H1 (cell line): ENCODE results near the gene LYRM4. TPM values are rescaled to one million over a fixed set of nuclear protein-coding genes. Genes with fewer than 3 reads are reported as not detected.

Experiments used
- CTCF ChIA-PET: fragments of 300-600 bp; sonication (Branson Sonifier 250); formaldehyde crosslinking; loops from one replicate; lab custom pipeline; 2021; ENCODE audit not compliant: partially characterized antibody; lab: Charles Lee
- POLR2A ChIA-PET: fragments of 300-600 bp; sonication (Branson Sonifier 250); formaldehyde crosslinking; loops from one replicate; lab custom pipeline; 2021; ENCODE audit warnings: inconsistent platforms; ENCODE audit not compliant: partially characterized antibody; lab: Charles Lee
- DNase-seq, 2 experiments: peaks; one replicate each; pipeline versions ENCODE4 v3.0.0 to v3.0.0-alpha.2; 2010 to 2022; ENCODE audit warnings: low spot score in 2 of 2, low read depth in 1 of 2, mixed read lengths in 1 of 2
- FAIRE-seq: peaks from 2 replicates; lab custom pipeline; 2011; peaks lifted over from hg19 to GRCh38; lab: Jason Lieb, UNC
- H2AFZ ChIP-seq: 2 replicates; pipeline ENCODE4 v1.8.1; 2012; ENCODE audit warnings: low read length, inconsistent platforms
- H2AK5ac ChIP-seq: 2 replicates; pipeline ENCODE4 v1.6.1; 2013; ENCODE audit warnings: low read depth, low read length
- H2BK120ac ChIP-seq: replicated peaks from 2 replicates; pipeline ENCODE3; 2013; ENCODE audit warnings: low read depth, low read length, inconsistent platforms
- H2BK12ac ChIP-seq: 2 replicates; pipeline ENCODE4 v1.6.1; 2013; ENCODE audit warnings: low read depth, low read length
- H2BK15ac ChIP-seq: 2 replicates; pipeline ENCODE4 v1.6.1; 2013; ENCODE audit warnings: low read length
- H2BK20ac ChIP-seq: 2 replicates; pipeline ENCODE4 v1.6.1; 2013; ENCODE audit warnings: low read length
- H2BK5ac ChIP-seq: 2 replicates; pipeline ENCODE4 v1.6.1; 2013; ENCODE audit warnings: low read depth, low read length
- H3K14ac ChIP-seq: 2 replicates; pipeline ENCODE4 v1.6.1; 2013; ENCODE audit warnings: inconsistent platforms; ENCODE audit not compliant: insufficient read length
- H3K18ac ChIP-seq: 2 replicates; pipeline ENCODE4 v1.6.1; 2013; ENCODE audit warnings: low read length; ENCODE audit errors: extremely low read depth
- H3K23ac ChIP-seq: 2 replicates; pipeline ENCODE4 v1.6.1; 2013; ENCODE audit warnings: inconsistent platforms; ENCODE audit not compliant: insufficient read length
- H3K23me2 ChIP-seq: 2 replicates; pipeline ENCODE4 v1.6.1; 2013; ENCODE audit warnings: low read depth, low read length
- H3K27ac ChIP-seq: 2 replicates; pipeline ENCODE4 v1.6.1; 2011; ENCODE audit warnings: low read depth, low read length, inconsistent platforms
- H3K27me3 ChIP-seq, 4 experiments: replicated peaks in 1 of 4; 1 replicate in 1 of 4; 2 replicates in 3 of 4; pipeline versions ENCODE4 v1.6.1 to v1.8.1; 2011 to 2013; ENCODE audit warnings: low read length in 3 of 4, mild to moderate bottlenecking in 3 of 4, inconsistent platforms in 2 of 4, mixed read lengths in 2 of 4, moderate library complexity in 1 of 4; ENCODE audit not compliant: control insufficient read depth in 3 of 4, insufficient read depth in 3 of 4; ENCODE audit errors: extremely low read depth in 1 of 4
- H3K36me3 ChIP-seq, 4 experiments: 2 replicates each; pipeline versions ENCODE4 v1.6.1 to v1.8.1; 2011 to 2013; ENCODE audit warnings: mild to moderate bottlenecking in 4 of 4, low read length in 3 of 4, moderate library complexity in 2 of 4, control low read depth in 1 of 4, inconsistent platforms in 1 of 4; ENCODE audit not compliant: insufficient read depth in 4 of 4, control insufficient read depth in 2 of 4
- H3K4ac ChIP-seq: replicated peaks from 2 replicates; pipeline ENCODE3; 2013; ENCODE audit warnings: low read length, low read depth, mixed read lengths, inconsistent platforms; ENCODE audit not compliant: insufficient read length
- H3K4me1 ChIP-seq, 4 experiments: replicated peaks in 1 of 4; 1 replicate in 1 of 4; 2 replicates in 3 of 4; pipeline versions ENCODE4 v1.6.1 to v1.8.1; 2011 to 2013; ENCODE audit warnings: low read length in 3 of 4, inconsistent platforms in 2 of 4, mixed read lengths in 1 of 4; ENCODE audit not compliant: insufficient read depth in 4 of 4, control insufficient read depth in 3 of 4
- H3K4me2 ChIP-seq, 2 experiments: 2 replicates each; pipeline versions ENCODE4 v1.6.1 to v1.8.1; 2011 to 2013; ENCODE audit warnings: low read depth in 2 of 2, low read length in 2 of 2, control low read depth in 1 of 2, inconsistent platforms in 1 of 2, mild to moderate bottlenecking in 1 of 2; ENCODE audit not compliant: insufficient read depth in 1 of 2
- H3K4me3 ChIP-seq, 4 experiments: fragments of 200-600, 300-600 bp in 1 of 4; sonication (generic), shearing (Covaris generic), sonication (Bioruptor Twin) in 1 of 4; 2 replicates each; pipeline versions ENCODE4 v1.5.1 to v1.8.1; 2011 to 2016; ENCODE audit warnings: low read length in 4 of 4, low read depth in 3 of 4, control low read depth in 2 of 4, inconsistent platforms in 2 of 4, mild to moderate bottlenecking in 2 of 4, mixed read lengths in 1 of 4, moderate library complexity in 1 of 4; ENCODE audit not compliant: insufficient read depth in 2 of 4; ENCODE audit errors: extremely low read depth in 1 of 4
- H3K56ac ChIP-seq: replicated peaks from 2 replicates; pipeline ENCODE3; 2013; ENCODE audit warnings: low read depth, mild to moderate bottlenecking, mixed read lengths, low read length, inconsistent platforms; ENCODE audit not compliant: insufficient read length
- H3K79me1 ChIP-seq: 2 replicates; pipeline ENCODE4 v1.6.1; 2013; ENCODE audit warnings: low read depth, low read length, control low read depth
- H3K79me2 ChIP-seq, 2 experiments: 2 replicates each; pipeline versions ENCODE4 v1.6.1 to v1.8.1; 2012 to 2013; ENCODE audit warnings: low read length in 2 of 2, mild to moderate bottlenecking in 2 of 2, inconsistent platforms in 1 of 2; ENCODE audit not compliant: insufficient read depth in 2 of 2, control insufficient read depth in 1 of 2
- H3K9ac ChIP-seq, 4 experiments: replicated peaks in 1 of 4; 1 replicate in 1 of 4; 2 replicates in 3 of 4; pipeline versions ENCODE4 v1.6.1 to v1.8.1; 2011 to 2013; ENCODE audit warnings: low read depth in 3 of 4, low read length in 3 of 4, control low read depth in 2 of 4, mild to moderate bottlenecking in 2 of 4, moderate library complexity in 2 of 4, inconsistent platforms in 1 of 4; ENCODE audit errors: extremely low read depth in 1 of 4
- H3K9me3 ChIP-seq, 2 experiments: 2 replicates each; pipeline versions ENCODE4 v1.6.1 to v1.8.1; 2012 to 2013; ENCODE audit warnings: mild to moderate bottlenecking in 2 of 2, moderate library complexity in 2 of 2, control low read depth in 1 of 2, inconsistent platforms in 1 of 2, low read depth in 1 of 2, low read length in 1 of 2, mixed read lengths in 1 of 2; ENCODE audit not compliant: insufficient read depth in 2 of 2
- H4K20me1 ChIP-seq, 2 experiments: replicated peaks in 1 of 2; 2 replicates each; pipeline versions ENCODE3 to v1.8.1; 2011 to 2013; ENCODE audit warnings: inconsistent platforms in 2 of 2, low read length in 2 of 2, mild to moderate bottlenecking in 1 of 2; ENCODE audit not compliant: insufficient read depth in 2 of 2, control insufficient read depth in 1 of 2
- H4K5ac ChIP-seq: 2 replicates; pipeline ENCODE4 v1.6.1; 2013; ENCODE audit warnings: low read length, low read depth, mixed read lengths, inconsistent platforms; ENCODE audit not compliant: insufficient read length
- H4K8ac ChIP-seq: 2 replicates; pipeline ENCODE4 v1.8.0; 2013; ENCODE audit warnings: mild to moderate bottlenecking, moderate library complexity, low read length, inconsistent platforms; ENCODE audit not compliant: insufficient read depth; ENCODE audit errors: extremely low read depth
- H4K91ac ChIP-seq: replicated peaks from 2 replicates; pipeline ENCODE3; 2013; ENCODE audit warnings: low read length, mixed read lengths, inconsistent platforms; ENCODE audit not compliant: insufficient read length
- BRCA1 ChIP-seq: IDR thresholded peaks from 2 replicates; pipeline ENCODE4 v1.6.1; 2012; ENCODE audit warnings: low read depth, low read length, improper control_type of control experiment
- EZH2 ChIP-seq: fragments of 200-600 bp; sonication (generic); IDR thresholded peaks from 2 replicates; pipeline ENCODE4 v1.7.1; 2012; ENCODE audit warnings: low read depth, mild to moderate bottlenecking, moderate library complexity, low read length, inconsistent platforms; ENCODE audit not compliant: severe bottlenecking
- HDAC2 ChIP-seq, 2 experiments: fragments of 300-600 bp in 1 of 2; sonication (generic) in 1 of 2; IDR thresholded peaks; 2 replicates each; pipeline ENCODE4 v1.6.1; 2011 to 2012; ENCODE audit warnings: low read depth in 2 of 2, low read length in 2 of 2, mild to moderate bottlenecking in 2 of 2, moderate library complexity in 2 of 2, borderline replicate concordance in 1 of 2, inconsistent platforms in 1 of 2
- JUN ChIP-seq: IDR thresholded peaks from 2 replicates; pipeline ENCODE4 v1.6.1; 2011; ENCODE audit warnings: low read depth, mild to moderate bottlenecking, improper control_type of control experiment, low read length
- JUND ChIP-seq: IDR thresholded peaks from 2 replicates; pipeline ENCODE4 v1.6.1; 2011; ENCODE audit warnings: mild to moderate bottlenecking, improper control_type of control experiment, low read length
- MAX ChIP-seq: IDR thresholded peaks from 2 replicates; pipeline ENCODE4 v1.6.1; 2012; ENCODE audit warnings: inconsistent platforms
- NANOG ChIP-seq: IDR thresholded peaks from 2 replicates; pipeline ENCODE4 v1.6.1; 2011; ENCODE audit warnings: low read length, low read depth, mild to moderate bottlenecking, inconsistent platforms; ENCODE audit not compliant: insufficient read depth, poor library complexity, severe bottlenecking
- SAP30 ChIP-seq: fragments of 300-600 bp; sonication (generic); IDR thresholded peaks from 2 replicates; pipeline ENCODE4 v1.7.1; 2012; ENCODE audit warnings: low read length, moderate library complexity, mild to moderate bottlenecking, inconsistent platforms; ENCODE audit not compliant: insufficient read depth, insufficient replicate concordance
- SIRT6 ChIP-seq: IDR thresholded peaks from one replicate; pipeline ENCODE4 v1.7.1; 2012; ENCODE audit warnings: low read length, inconsistent platforms
- TEAD4 ChIP-seq: IDR thresholded peaks from 2 replicates; pipeline ENCODE4 v1.6.1; 2012; ENCODE audit warnings: low read depth, low read length, inconsistent platforms, mixed read lengths
- WGBS, 2 experiments: shearing (Covaris generic) in 1 of 2; methylation state at CpG; one replicate each; pipeline versions ENCODE4 v1.1.6 to v1.1.7; 2013 to 2015; ENCODE audit warnings: low lambda C conversion rate in 2 of 2, mixed read lengths in 2 of 2, inconsistent platforms in 1 of 2, low coverage in 1 of 2, missing lambda C conversion rate in 1 of 2; ENCODE audit not compliant: insufficient replicate concordance in 2 of 2, insufficient coverage in 1 of 2, insufficient read length in 1 of 2; ENCODE audit errors: extremely low coverage in 1 of 2, missing lambda C conversion rate in 1 of 2; 5-methylcytosine and 5-hydroxymethylcytosine counted together
- polyA plus RNA-seq, 7 experiments: library from polyadenylated mRNA; depleted of rRNA in 3 of 7; stranded (reverse) in 5 of 7; unstranded in 2 of 7; fragments of >200 nt in 5 of 7; fragments of 200-250 nt in 2 of 7; gene quantifications; 1 replicate in 5 of 7; 2 replicates in 1 of 7; 4 replicates in 1 of 7; pipeline versions ENCODE4 v1.2.1 to v1.2.3, GENCODE V29; 2011 to 2013; ENCODE audit warnings: missing spikeins in 2 of 7, mixed read lengths in 2 of 7
- total RNA-seq: library from RNA; stranded (reverse); fragmentation: NEBNext Ultra II Directional; extraction: Animal tissue kit (Norgen Biotek cat#: 25700); gene quantifications from 2 replicates; pipeline ENCODE4 v1.2.1, GENCODE V29; 2021

LYRM4 gene
- total and polyA plus RNA-seq, 2 of the 8 experiments (the other 6 are each of a cell fraction or from before 2014, with no cell fraction given), result 56.6 to 62.8 TPM

GRCh38 chr6:5151360-5151954 is 109.3 kb downstream of the LYRM4 start:
- peaks cover 0 to 12% of the 10 kb centered on the region in 2 experiments for H4K20me1 ChIP-seq
- DNase-seq (no peak), FAIRE-seq (no peak)
- TF ChIP-seq NANOG, result no peak
- TF ChIP-seq EZH2, result no peak
- no peak for TF ChIP-seq TEAD4
- no peak for TF ChIP-seq JUN
- no peak for TF ChIP-seq BRCA1
- TF ChIP-seq SIRT6, result no peak
- no peak for TF ChIP-seq HDAC2 (IDR thresholded peaks at IDR 0.05; ENCODE audit: borderline replicate concordance in 1 of 2, low read depth in 2 of 2, low read length in 2 of 2)
- no peak for TF ChIP-seq JUND
- no peak for TF ChIP-seq MAX
- TF ChIP-seq SAP30, result no peak
- no peak overlapping the region for H4K91ac ChIP-seq
- no peak overlapping the region for H2AK5ac ChIP-seq
- no peak overlapping the region for H2AFZ ChIP-seq
- H3K27ac ChIP-seq, result no peak overlapping the region
- no peak overlapping the region for H2BK20ac ChIP-seq
- no peak overlapping the region for H3K14ac ChIP-seq
- no peak overlapping the region for H3K23ac ChIP-seq
- H3K56ac ChIP-seq, result no peak overlapping the region
- H2BK5ac ChIP-seq, result no peak overlapping the region
- no peaks in the 10 kb centered on the region for H3K23me2 ChIP-seq
- H2BK120ac ChIP-seq, result no peak overlapping the region
- WGBS, 2 experiments, result 93% methylated on average over 9 of the region's 9 CpGs; no CpG with 5 or more reads in 1 of the 2 experiments
- H3K18ac ChIP-seq, result no peak overlapping the region
- CTCF ChIA-PET, result interaction anchor here (0.7 to 14.2 kb wide), 7 partner anchors 8 to 256 kb away, joined by 3 to 256 read pairs (median 3); no protein-coding TSS in a partner anchor
- no peaks in the 10 kb centered on the region for H3K36me3 ChIP-seq
- H3K4ac ChIP-seq, result no peak overlapping the region
- POLR2A ChIA-PET, result interaction anchor here (1.5 kb wide), 1 partner anchor 8 kb away, joined by 3 read pairs; no protein-coding TSS in a partner anchor
- no peak overlapping the region for H4K8ac ChIP-seq
- no peak overlapping the region for H3K4me2 ChIP-seq
- no peak overlapping the region for H3K4me3 ChIP-seq
- no peaks in the 10 kb centered on the region for H3K27me3 ChIP-seq
- H3K79me2 ChIP-seq, result no peaks in the 10 kb centered on the region
- H3K79me1 ChIP-seq, result no peaks in the 10 kb centered on the region
- no peak overlapping the region for H2BK12ac ChIP-seq
- no peak overlapping the region for H3K9ac ChIP-seq
- H2BK15ac ChIP-seq, result no peak overlapping the region
- H4K5ac ChIP-seq, result no peak overlapping the region
- no peaks in the 10 kb centered on the region for H3K4me1 ChIP-seq
- H3K9me3 ChIP-seq, result no peaks in the 10 kb centered on the region
